ENCODE measurements around the gene PPM1H.

- TF ChIP-seq POLR2AphosphoS5 (IDR thresholded peaks at IDR 0.05; ENCODE audit: borderline replicate concordance, low read depth, low read length) (no peak), EZH2 (IDR thresholded peaks at IDR 0.05) (no peak), FOXP2 (optimal IDR thresholded peaks at IDR 0.05; ENCODE audit: control extremely low read depth, extremely low read length, insufficient read depth) (no peak)
These were observed 17.0 kb downstream of the PPM1H start for GRCh38 chr12:62917926-62918325.

Data from SK-N-MC (cell line).